COLO829 (cell line): ENCODE data around the gene GCGR.
"Not testable (repeated sequence)": the region's sequence is repeated elsewhere in the genome, so short reads cannot be mapped to it uniquely, and the experiment has no call there.

Experiments used
- DNase-seq: peaks from one replicate; pipeline ENCODE4 v3.0.0; 2012; ENCODE audit warnings: low spot score

GCGR gene

DNA sequence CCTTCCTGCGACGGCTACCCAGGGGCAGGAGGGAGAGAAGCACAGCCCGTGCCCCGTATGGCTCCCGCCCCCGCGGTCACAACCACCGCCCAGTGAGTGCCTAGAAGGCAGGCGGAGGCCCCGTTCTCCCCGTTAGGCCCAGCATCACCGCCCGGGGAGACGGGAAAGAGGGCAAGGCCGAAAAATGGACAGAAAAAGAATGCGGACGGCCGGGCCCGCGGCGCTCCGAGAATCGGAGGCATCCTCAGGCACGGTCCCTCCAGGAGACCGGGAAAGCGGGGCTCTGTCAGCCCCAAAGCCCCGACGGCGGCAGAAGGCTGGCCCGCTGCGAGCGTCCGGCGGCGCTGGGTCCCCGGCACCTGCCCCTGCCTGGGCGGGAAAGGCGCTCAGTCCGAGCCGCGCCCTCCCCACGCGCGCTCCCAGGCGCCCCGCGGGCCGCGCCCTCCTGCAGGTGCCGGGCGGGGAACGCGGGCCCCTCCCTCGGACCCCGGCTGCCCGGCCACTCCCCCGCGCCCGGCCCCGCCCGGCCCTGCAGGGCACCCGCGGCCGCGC, 28.7 kb downstream of the GCGR start:
- DNase-seq: no peak

DNA sequence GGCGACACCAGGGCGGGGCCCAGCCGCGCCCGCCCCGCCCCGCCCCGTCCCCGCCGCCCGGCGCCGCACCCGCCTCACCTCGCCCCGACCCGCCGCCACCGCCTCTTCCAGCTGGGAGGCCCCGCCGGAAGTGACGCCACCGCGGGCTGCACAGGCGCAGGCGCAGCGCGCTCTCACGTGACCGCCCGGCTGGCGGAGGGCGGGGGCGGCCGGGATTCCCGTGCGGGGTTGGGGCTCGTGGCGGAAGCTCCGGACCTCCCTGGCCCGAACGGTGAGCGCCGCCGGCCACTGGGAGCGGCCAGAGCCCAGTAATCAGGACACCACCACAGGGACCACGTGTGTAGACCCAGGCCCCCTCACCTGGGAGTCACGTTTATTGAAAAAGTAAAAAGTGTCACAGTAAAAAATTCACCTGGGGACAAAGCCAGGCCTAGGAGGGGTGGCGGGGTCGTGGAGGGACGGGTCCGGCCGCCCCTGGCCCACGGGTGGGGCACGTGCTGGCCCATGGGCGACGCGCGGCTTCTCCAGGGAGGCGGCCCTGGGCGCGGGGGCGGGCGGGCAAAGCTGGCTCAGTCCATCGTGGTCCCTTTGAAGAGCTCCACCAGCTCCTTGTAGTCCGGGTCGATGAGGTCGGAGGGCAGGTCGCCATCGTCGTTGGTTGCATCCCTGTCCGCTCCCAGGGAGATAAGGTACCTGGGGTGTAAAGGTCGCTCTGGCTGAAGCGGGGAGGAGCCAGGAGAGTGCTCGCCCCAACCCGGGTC, 29.4 kb downstream of the GCGR start, which contains the start of gene MCRIP1:
MCRIP1 (minus strand) TSS at position 132 of the 761 bp plus-strand sequence. CDS start 8,785 bp downstream, outside the sequence.
- peak; percentile 95 for DNase-seq

DNA sequence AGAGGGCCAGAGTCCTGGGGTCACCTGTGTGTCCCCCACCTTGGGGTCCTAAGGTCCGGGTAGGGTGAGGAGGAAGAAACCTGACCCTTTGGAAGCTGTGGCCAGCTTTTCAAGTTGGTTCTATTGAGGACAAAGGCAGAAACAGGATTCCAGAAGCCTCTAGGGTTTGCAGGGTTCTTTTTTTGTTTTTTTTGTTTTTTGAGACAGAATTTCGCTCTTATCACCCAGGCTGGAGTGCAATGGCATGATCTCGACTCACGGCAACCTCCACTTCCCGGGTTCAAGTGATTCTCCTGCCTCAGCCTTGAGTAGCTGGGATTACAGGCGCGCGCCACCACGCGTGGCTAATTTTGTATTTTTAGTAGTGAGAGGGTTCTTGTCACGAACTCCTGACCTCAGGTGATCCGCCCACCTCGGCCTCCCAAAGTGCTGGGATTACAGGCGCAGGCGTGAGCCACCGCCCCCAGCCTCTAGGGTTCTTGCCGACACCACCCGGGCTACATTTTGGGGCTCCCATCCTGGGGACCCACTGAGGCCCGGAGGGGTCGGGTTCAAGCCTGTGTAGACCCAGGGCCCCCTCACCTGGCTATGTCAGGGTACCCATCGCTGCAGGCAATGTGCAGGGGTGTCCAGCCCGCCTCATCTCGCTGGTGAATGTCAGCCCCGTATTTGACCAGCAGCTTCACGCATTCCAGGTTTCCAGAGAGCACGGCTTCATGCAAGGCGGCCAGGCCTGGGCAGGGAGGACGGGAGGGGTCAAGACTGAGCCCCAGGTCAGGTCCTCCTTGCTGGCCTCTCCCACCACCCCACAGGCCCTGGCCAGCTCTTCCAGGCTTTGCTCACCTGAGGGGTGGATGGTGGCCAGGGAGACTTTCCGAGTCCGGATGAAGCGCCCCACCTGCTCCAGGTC, 30.2 kb downstream of the GCGR start:
- no peak for DNase-seq

DNA sequence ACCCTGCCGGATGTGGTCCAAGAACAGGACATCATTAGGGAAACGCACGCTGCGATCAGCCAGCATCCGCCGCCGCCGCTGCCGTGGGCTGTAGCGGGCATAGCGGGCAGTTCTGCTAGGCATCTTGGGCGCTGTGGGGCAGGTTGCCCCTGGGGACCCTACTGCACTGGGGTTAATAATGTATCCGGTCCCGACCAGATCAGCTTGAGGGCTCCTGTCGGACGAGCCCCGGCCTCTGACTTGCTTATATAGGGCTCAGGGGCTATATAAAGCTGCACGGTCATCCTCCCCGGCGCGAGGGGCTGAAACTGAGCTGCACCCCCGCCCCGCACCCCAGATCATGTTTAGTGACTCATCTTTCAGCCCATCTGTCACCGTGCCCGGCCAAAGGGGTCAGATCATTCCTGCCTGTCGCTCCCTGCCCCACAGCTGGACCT, 30.9 kb downstream of the GCGR start, which contains the start of gene PPP1R27:
PPP1R27 (minus strand) TSS at position 220 of the 437 bp plus-strand sequence; CDS start at position 123, 97 bp downstream.
- DNase-seq: no peak

DNA sequence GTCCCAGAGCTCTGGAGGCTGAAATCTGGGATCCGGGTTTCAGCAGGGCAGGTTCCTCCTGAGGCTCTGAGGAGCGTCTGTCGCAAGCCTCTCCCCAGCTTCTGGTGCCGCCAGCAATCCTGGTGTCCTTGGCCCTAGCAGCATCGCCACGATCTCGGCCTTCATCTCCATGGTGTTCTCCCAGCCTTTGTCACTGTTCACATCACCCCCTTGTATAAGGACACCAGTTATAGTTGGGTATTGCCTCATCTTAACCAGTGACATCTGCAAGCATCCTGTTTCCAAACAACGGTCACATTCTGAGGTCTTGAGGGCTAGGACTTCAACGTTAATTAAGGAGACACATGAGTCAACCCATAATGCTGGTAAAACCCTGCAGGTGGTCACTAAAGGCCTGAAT, 33.7 kb downstream of the GCGR start:
- DNase-seq: no peak

DNA sequence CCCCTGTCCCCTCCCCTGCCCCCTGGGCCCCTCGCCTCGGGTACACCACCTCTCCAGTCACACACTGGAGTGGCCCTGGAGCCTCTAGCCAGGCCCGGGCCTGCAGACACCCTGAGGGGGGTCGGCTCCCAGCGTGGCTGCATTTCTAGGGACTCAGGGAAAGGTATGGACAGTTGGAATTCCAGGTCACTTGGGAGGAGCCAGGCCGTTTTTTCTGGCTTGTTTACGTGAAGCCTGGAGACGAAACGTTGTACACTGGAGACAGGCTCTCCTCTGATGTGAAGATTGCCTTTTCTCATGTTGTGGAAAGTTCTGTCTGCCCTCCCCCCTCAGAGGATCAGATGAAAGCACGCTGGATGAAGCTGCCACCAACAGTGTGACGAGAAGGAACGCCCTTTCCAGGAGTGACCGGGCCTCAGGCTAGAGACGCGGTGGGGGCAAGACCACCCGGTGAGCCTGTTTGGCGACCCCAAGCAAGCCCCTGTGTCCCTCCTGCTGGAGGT, 34.9 kb downstream of the GCGR start:
- no peak for DNase-seq

DNA sequence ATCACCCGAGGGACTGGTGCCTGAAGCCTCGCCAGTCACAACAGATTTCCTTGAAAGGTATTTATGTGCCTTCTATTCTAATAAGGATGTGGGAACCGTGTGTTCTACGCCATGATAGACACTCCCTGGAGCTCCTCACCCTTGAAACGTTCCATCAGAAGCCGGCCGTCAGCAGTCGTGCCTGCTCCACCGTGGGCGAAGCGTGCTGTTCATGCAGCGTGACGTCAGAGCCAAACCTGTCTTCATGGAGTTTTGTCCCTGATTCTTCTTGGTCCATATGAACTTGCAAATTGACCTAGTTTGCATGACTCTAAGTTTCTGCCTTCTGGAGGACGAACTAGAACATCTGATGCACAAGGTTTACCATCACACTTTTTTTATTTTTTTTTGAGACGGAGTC, 35.4 kb downstream of the GCGR start:
- DNase-seq: no peak

DNA sequence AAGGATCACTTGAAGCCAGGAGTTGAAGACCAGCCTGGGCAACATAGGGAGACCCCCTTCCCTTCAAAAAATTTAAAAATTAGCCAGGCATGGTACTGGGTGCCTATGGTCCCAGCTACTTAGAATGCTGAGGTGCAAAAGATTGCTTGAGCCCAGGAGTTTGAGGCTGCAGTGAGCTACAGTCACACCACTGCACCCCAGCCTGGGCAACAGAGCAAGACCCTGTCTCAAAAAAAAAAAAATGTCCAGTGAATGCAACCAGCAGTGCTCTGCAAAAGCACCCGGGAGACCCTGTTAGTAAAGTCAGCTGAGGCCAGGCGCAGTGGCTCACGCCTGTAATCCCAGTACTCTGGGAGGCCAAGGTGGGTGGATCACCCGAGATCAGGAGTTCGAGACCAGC, 36.1 kb downstream of the GCGR start:
- not testable (repeated sequence) for DNase-seq

DNA sequence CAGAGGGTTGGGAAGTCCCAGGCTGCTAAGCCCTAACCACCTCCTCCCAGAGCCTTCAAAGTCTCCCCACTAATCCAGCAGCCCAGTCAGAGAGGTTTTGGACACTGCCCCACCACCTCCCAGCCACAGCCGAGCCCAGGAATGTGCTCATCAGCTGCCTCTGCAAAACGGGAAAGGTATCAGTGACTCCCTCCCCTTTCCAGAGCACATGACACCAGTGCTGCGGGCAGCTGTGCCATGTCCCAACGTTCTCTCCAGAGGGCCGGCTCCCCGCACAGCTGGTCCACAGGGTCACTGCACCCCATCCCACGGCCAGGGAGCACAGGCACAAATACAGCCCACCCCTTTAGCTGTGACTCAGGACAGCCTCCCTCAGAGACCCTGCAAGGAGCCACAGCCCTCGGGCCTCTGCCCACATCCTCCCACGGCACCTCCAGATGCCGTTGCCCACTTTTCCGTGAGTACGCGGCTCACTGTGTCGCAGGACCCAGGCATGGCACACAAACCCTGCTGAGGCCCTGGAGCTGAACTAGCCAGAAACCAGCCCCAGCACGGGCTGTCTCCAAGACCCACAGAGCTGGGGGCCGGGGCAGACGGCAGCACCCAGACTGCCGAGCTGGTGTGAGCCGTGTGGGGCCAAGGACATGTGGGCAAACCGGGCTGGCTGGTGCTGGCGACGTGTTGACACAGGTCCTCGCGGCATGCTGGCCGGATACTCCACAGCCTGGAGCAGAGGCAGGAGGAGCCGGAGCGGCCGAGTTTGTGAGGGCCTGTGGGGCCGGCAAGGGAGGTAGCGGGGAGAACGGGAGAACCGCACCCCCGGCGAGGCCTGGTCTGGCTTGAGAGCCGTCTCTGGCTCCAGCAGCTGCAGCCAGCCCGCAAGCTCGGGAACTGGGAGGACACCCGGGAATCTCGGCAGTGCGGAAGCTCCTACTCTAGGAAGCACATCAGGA, 37.2 kb downstream of the GCGR start:
- no peak for DNase-seq

DNA sequence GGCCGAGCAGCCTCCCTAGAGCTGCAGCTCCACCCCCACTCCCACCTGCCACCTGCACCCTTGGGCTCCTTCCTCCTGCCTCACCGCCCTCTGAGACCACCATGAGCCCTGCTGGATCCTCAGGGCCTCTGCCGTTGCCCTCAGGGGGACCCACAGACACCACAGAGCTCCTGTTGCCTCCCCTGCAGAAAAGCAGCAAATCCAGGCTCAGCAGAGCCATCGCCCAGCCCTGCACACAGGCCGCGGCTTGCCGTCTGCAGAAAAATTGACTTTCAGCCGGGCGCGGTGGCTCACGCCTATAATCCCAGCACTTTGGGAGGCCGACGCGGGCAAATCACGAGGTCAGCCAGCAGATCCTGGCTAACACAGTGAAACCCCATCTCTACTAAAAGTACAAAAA, 37.9 kb downstream of the GCGR start:
- DNase-seq: no peak

DNA sequence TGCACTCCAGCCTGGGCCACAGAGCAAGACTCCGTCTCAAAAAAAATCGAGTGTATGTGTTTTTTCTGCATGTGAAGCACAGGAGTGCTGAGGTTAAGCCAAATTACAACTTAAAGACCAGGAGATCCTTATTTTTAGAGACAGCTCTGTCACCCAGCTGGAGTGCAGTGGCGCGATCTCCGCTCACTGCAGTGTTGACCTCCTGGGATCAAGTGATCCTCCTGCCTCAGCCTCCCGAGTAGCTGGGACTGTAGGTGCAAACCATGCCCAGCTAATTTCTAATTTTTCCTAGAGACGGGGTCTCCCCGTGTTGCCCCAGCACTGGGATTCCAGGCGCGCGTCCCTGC, 38.4 kb downstream of the GCGR start:
- DNase-seq: no peak

DNA sequence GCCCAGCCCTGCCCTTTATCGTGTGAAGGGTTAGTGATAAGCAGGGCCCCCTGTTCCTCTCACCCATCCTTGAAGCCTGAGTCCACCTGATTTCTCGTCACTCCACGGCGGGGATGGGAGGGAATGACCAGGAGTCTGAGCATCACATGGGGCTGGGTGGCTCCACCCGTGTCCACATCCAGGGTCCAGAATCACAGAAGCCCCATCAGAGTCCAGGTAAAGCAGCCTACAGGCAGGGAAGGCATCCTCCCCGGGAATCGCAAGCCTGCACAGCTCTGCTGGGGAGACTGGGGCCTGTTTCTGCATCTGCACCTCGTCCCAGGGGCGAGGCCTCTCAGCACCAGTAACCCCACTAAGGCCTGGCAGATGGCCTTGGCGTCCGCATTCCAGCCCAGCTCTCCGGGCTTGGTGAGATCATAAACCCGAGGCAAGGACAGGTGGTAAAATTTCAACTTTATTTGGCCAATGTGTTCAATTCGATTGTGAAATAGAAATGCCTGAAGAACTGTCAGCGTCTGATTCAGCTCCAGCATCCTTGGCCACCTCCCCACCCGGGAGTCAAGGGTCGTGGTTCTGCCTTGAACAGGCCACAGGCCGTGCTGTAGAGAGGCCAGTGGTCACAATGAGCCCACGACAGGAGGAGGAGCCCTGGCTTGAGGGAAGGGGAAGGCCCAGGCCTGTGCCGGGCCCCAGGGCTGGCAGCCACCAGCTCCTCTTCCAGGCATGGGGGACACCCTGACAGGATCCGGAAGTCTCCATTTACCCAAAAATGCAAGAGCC, 39.0 kb downstream of the GCGR start:
- no peak for DNase-seq

DNA sequence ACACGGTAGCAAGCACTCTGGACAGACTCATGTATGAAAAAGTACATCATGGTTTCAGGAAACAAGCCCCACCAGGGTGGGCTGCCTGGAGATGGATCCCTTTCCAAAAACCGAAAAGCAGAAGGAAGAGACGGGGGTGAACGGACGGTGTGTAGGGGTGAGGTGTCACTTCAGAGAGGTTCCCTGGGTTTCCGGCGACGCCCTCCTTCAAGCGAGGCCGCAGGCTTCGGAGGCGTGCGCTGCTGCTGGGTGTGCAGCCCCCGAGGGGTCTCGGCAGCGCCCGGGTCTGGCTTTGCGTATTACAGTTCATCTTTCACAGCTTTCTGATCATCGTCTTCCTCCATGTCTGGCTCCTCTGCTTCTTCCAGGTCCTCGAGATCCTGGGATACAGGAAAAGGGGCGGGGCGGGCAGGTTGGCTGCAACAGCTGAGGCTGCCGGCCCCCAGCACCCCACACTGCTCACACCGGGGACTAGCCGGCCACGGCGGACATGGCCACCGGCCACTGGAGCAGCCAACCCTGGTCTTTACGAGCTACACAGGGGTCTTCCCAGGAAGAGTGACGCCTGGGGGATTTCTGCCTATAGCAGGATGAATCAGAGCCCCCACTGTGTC, 39.9 kb downstream of the GCGR start:
- DNase-seq: no peak

DNA sequence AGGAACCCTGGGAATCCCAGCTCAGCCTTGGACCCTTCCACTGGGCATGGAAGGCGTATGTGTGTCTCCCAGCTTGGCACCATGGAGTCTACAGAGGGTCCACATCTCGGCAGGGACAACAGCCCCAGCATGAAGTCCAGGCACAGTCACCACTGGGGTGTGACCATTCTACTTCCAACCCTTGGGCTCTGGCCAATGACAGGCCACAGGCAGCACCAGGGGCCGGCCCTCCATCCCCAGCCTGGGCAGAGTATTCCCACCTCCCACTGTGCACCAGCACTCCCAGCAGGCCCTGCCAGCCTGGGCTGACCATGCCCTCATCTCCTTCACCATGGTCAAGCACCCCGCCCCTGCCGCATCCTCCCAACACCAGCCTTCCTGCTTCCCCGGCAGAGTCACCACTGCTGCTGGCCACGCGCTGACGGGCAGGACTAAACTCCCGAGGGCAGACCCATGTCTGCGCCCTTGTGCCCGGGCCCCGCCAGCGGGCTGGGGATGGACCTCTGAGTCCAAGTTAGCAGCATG, 40.4 kb downstream of the GCGR start:
- DNase-seq: no peak

DNA sequence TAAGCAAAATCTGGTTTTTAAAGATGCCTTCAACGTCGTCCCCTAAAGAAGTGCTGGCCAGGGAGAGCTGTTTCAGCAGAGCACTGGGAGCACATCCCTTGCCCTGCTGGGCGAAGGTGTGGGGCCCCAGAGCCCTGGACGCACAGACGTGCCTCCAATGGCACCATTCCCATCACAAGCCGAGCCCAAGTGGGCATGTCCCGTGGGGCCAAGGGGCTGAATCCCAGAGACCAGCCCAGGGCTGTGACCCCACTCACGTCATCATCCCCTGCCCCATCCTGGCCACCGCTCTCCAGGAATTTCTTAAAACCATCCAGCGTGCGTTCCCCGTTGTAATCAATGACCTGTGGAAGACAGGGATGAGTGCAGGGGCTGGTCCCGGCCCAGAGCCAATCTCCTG, 40.9 kb downstream of the GCGR start:
- DNase-seq: no peak

DNA sequence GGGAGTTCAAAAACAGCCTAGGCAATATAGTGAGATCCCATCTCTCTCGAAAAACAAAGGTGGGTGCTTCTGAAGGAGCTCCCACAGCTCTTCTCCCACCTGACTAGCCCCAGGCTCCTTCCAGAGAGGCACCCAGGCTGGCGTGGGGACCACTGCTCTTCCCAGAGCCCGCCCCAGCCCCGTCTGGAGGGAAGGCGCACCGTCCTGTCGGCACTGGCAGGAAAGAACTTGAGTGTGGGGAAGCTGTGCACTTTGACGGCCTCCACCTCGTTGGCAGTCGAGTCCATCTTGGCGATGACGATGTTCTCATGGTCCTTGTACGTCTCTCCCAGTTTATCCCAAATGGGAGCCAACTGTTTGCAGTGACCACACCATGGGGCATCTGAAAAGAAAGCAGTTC, 41.4 kb downstream of the GCGR start:
- no peak for DNase-seq

DNA sequence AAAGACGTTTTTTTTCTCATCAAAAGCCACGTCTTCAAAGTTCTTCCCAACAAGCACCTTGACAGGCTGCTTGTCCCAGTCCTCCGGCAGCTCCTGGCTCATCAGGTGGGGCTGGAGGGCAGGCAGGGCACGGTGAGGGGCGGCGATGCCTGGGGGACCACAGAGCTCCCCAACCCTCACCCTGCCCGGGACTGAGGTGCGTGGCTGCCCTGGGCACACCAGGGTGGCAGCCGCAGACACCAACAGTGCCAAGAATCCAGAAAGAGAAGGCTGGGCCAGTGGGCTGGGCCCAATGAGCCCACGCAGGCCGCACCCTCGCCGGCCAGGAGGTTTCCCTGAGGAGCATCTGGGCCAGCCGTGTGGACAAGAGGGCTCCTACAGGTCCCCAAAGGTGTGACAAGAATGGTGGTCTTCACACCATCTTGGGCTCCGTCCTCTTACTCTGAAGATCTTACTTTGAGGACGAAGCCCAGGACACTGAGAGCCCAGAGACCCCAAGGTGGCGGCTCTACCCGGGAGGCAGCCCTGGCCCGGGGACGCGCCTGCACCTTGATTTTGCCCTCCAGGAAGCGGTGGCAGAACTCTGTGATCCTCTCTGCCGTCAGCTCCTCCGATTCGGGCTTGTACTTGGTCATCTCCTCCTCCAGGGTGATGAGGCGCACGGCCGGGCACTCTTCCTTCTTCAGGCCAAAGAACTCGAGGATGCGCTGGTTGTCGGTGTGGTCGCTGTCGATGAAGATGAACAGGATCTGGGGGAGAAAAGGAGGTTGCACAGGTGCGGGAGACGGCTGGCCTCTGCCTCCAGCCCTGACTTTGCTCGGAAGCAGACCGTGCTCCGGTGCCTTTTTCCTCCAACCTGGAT, 42.2 kb downstream of the GCGR start:
- no peak for DNase-seq

DNA sequence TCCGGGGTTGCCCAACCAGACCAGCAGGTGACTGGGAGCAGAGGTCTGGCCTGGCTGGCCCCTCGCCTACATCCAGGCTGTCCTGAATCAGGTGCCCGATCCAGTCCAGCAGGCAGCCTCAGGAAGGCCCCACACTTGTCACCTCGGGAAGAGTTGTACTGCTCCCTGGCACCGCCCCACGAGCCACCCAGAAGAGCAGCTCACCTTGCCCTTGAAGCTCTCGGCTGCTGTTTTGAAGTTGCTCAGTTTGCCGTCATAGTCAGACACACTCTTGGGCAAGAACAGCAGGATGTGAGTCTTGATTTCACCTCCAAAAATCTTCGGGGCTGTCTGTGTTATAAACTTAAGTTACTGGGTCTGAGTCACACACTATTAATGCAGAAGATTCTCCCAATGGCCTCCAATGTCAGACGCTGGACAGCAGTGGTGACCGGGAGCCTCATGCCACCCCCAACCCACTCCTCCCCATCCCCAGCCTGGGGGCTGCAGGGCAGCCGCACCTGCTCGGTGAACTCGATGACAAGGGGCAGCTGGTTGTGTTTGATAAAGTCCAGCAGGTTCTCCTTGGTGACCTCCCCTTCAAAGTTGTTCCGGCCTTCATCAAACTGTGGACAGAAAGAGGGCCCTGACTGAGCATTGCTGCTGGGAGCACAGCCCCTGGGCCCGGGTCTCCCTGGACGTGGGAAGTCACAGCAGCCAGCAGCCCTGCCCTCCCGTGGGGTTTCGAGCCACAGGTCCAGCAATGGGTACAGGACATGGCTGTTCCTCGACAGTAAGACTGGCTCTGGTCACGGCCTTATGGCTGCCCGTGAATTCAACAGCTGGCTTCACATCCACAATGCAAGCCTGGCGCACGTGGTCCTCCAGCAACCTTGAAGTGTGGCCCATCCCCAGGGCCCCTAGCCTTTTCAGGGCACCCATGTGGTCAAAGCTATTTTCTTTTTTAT, 43.1 kb downstream of the GCGR start:
- no peak for DNase-seq
